Caki2 (cell line): Measurements from ENCODE around the gene ETV1. TPM values are rescaled to one million over a fixed set of nuclear protein-coding genes. Genes with fewer than 3 reads are reported as not detected.

Experiments
- DNase-seq: peaks from one replicate; pipeline ENCODE4 v3.0.0-alpha.2; 2015; ENCODE audit warnings: low read depth
- in situ Hi-C: cut with HindIII; loops from 2 replicates; pipeline ENCODE4 v1.10.0; 2016; ENCODE audit warnings: low sequenced_read_pairs, low pct_unique_long_range_greater_than_20kb, mixed read lengths
- total RNA-seq: library from RNA; depleted of rRNA; stranded (reverse); fragments of >200 nt; shearing (Covaris generic); gene quantifications from 2 replicates; pipeline ENCODE4 v1.2.3, GENCODE V29; 2014; ENCODE audit warnings: low replicate concordance

The ETV1 gene
- total RNA-seq, 1 experiment from 2014 or later = 8.4 TPM

DNA sequence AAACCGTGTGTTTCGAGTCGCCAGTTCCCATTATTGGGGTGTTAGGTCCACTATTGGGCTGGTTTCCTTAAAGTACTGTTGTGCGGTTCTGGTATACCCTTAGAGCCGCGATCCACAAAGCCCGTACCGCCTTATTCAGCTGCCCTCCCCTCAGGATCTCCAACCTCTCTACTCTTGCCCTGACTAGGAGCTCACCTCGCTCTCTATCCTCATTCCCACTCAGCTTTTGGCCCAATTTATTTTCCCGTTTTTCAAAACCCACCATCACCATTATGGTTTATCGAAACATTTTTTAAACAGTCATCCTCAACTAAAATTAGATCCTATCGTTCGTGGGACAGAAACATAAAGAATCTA is 461 bp upstream of the ETV1 start:
- in situ Hi-C loops = no loop called here
- DNase-seq = no peak

DNA sequence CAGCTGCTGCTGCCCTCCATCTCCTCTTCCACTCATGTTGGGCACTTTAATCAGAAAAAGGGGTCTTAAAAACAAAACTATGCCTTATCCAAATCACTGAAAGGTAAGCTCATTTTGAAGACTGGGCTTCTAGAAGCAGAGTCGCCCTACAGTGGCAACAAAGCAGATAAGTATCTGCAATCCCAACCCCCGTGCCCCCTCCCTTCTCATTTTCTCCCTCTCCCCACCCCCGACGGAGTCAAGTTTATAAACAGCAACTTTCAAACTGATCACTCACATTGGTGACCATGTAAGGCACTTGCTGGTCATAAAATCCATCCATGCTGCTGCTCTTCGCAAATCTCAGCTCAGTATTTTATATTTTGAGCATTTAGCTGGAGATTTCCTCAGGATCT is 738 bp downstream of the ETV1 start:
- in situ Hi-C loops = no loop called here
- DNase-seq = no peak

DNA sequence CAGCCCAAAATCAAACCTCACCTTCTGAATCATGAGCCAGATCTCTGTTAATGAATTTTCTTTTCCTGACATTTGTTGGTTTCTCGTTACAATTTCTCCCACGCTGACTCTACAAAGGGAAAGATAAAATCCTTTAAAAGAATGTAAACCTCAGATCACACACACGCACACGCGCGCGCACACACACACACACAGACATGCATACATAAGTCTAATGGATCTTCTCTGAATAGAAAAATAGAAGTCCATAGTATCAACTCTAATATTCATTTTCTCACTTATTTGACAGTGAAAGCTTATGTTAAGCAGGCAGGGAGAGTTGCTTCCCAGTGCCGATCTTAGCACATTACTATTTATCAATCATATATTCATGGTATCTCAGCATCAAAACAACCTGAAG is 1.4 kb downstream of the ETV1 start:
- no peak for DNase-seq
- in situ Hi-C loops = no loop called here

DNA sequence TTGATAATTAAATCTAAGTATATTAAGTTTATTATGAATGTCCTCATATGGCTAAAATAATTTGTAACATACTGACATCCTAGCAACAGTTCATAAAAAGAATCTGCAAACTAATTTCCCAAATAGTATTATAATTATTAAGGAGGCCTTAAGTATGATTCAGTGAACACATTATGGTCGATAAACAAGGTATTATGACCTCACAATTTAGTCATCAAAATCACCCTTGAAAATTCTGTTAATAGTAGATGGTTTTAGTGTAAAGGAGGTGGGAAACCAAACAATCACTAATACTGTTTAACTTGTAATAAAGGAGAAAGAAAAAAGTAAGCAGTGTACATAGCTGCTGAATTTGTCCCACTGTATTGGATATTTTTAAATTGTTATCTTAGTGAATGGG is 2.1 kb downstream of the ETV1 start:
- in situ Hi-C loops = no loop called here
- no peak for DNase-seq

DNA sequence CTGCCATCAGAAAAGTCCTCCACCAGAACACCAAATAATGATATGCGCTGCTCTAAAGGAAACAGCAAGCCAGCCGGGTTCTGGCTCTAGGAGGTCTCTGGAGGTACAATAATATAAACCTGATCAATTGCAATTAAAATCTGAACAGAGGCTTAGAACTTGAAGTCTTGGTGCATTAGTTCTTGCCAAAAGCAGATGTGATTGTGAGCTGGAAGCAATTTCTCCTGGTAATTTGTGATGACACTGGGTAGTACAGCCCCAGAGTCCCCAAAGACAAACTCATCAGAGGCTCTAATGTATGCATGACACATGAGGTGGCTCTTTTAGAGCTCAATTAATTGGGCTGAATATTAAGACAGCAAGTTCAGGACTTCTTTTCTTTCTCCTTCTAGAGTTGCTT is 3.3 kb downstream of the ETV1 start:
- in situ Hi-C loops = no loop called here

DNA sequence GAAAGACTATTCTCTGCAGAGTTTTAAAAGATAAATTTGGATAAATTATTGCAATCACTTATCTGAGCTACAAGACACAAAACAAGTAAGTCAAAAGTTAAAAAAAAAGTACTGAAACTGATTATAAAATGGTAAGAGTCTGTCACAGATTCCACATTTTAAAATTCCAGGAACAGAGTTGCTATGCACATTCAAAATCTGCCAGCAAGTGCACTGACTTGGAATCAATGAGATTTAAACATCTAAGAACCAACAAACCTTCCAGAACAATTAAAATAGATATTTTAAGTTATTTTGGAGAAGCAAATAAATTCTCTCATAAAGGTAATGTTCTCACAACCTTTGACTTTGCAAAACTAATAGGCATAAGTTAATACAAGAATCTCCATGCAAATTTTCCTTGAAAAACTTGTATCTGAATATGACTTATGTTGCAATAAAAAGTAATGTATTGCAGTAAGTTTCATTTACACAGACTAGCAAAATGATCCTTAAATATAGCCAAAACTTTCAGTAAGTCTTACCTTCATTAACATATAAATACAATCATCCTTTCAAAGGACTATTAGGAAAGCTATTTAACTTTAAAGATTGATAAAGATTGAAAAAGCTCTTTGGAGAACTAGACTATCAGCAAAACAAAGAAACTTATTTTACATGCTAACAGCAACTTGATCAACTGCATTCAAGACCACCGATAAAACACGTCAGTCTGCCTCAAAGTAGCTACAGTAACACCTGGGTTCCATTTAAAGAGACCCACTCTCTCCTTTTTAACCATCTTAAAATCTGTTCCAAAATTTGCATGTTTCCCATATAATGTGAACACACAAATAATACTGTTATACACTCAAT is 4.4 kb downstream of the ETV1 start:
- in situ Hi-C loops = no loop called here
- DNase-seq = no peak

More for the DNA sequence above, 3.3 kb downstream of the ETV1 start:
- no peak for DNase-seq

DNA sequence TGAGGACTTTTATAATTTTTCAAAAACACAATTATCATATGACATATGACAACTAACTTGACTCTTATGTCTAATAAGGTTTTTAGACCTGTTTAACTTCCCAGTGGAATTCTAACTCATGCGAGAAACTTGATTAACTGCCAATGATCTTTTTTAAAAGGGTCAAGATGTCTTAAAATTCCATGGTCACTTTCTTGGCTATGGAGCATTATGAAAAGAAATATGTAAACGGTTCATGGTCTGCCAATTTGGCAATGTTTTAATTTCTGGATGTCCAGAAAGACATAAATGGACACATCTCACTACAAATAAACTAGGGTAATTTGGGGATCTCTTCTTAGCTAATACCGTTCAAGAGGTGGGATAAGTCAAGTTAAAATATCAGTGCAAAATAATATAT is 5.4 kb downstream of the ETV1 start:
- in situ Hi-C loops = no loop called here
- no peak for DNase-seq

DNA sequence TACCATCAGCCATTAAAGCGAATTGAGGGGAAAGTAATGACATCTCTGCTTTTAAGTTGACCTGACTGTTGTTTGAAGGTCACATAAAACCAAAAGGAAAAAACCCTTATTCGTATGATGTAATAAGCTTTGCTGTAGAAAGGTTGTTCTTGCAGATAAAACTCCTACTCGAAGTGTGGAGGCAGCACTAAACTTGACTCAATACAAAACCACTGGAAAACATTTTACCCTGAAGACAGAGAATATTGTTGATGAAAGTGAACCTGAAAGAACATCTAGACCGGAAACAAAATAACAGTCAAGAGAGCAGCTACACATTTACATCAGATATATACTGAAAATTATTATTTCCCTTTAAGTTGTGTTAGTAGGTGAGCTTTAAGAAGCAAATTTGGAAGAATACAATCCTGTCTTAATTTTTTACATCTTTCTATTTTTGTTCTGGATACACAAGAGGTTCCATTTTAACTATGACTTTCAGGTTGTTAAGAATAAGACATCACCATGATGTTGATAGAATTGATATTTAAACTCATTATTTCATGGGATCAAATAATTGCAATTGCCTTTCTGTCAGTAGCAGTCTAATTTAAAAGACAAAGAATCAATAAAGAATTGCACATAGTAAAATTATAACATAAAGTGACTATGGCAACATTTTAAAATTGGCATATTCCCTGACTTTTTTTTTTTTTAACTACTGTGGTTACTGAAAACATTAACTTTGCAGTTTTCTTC is 6.4 kb downstream of the ETV1 start:
- in situ Hi-C loops = no loop called here
- no peak for DNase-seq

DNA sequence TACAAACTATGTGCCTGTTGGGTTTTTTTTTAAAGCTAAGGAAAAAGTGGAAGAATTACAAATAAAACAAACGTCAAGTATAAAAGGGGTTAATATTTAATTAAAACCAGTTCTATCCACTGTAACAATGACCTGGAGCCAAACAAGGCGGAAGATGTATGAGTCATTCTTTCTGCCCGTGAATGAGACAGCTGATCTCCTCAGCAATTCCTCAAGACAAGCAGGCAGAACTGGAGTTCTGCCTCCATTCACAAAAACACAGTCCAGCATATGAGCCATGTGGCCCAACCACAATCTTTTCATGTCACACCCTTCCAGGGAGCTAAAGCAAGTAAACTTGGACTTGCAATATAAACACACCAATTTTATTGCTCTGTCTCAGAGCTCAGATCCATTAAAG is 8.4 kb downstream of the ETV1 start:
- peak; percentile 89 for DNase-seq
- in situ Hi-C loops = no loop called here

DNA sequence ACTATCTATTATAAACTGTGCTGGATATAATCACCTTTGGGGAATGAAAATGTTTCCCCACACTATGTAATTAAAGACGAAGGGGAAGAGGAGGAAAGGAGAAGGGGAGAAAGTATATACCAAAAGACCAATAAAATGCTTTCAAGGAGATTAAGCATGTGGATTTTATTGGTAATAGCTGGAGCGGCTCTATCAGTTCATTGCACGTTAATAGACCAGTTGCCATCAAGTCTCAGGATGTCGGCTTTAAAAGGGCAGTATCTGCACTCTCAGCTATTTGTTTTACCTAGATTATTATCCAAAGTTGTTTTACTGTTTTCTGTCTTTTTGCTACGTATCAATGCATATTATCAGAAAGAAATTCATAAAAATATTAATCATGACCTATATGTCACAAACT is 9.0 kb downstream of the ETV1 start:
- in situ Hi-C loops = no loop called here
- DNase-seq = peak; percentile 43

DNA sequence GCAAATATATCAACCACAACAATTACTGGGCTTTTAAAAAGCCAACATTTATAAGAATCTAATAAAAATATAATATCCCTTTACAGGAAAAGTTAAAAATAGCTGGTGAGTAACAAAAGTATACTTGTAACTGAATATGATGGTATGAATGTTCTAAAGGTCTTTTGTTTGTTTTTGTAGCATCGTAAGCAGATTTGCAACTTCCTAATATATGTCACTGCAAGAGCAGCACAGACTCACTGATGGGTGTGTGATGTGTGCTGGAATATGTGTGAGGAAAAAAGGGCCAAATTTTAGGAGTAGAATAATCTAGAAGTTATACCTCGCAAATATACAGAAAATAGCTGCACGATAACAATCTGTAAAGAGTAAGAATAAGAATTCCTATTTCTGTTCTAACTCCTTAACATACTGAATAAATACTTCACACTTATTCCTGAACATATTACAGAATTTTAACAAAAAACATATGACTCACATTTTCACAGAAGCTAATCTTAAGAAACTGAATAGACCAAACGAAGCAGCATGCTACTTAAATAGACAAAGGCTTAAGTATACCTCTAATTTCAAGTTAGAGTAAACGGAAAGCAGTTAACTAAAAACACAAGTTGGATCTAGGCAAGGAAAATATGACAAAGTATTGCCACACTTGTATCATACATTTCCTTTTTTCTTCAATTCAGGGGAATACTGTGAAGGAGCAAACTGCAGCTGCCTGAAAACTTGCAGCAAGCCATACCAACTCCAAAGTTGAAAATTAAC is 9.6 kb downstream of the ETV1 start:
- in situ Hi-C loops = no loop called here
- no peak for DNase-seq

DNA sequence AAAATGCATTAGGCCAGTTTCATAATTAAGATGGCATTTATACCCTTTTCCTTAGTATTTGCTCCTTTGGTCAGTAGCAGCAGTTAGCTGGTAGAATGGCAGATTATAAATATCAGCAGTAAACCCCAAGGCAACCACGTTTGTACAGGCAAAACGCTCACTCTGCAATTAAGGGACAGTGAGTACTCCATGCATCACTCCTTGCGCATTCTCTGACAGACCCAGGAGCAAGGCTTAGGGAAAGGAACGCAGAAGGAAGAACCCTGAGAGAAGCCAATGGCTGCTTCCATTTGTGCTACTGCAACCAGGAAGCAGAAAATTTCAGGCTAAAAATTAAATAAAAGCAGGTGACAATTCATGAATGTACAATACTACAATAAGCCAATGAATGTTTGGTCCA is 12.9 kb downstream of the ETV1 start:
- DNase-seq = no peak
- in situ Hi-C loops = no loop called here

DNA sequence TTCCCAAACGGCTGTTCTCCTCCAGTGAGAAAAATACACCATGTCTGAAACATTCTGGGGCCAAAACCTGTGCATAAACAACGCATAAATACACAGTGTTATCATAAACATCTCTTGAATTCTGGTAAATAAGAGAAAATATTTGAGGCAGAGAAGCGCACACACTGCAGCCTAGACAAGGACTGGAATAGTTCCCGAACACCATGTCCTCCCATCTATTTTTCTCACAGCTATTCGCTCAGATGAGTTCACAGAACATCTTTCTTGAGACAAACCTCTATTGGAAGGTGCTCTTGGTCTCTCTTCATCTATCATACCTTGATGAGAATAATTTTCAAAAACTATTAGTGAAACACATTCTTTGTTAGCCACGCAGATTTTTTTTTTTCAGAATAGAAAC is 24.4 kb downstream of the ETV1 start:
- in situ Hi-C loops = no loop called here
- DNase-seq = no peak

DNA sequence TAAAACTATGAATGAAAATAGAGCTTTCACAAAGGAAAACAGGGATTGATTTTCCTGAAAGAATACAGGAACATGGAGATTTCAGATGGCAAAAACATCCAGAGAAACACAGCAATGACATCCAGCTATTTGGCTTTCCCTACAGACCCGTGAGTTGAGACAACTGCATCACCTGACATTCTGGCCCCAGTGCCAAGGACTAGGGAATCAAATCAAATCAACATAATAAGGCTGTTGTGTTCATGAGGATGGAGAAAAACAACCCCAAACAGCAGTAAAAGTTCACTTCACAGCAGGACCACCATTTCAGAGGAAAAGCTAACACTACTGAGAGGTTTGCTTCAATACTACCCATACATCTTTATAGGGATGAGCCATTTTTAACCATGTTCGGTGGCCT is 25.5 kb downstream of the ETV1 start:
- in situ Hi-C loops = no loop called here
- no peak for DNase-seq

DNA sequence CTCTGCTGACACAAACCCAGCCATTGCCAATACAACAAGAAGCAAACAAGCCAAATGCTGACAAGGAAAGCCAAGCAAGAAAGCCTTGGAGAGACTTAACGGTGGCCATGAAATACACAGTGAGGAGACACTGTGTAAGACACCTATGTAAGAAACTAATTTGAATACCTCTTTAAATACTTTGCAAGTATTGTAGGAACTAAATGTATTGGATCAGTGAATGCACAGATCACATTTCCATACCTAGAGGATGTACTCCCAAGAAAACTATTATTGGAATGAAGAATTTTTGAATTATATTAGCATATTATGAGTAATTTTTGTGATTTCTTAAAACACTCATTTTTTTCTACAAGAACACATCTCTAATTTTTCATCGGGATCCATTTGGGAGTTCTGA is 34.0 kb downstream of the ETV1 start:
- no peak for DNase-seq
- in situ Hi-C loops = no loop called here

DNA sequence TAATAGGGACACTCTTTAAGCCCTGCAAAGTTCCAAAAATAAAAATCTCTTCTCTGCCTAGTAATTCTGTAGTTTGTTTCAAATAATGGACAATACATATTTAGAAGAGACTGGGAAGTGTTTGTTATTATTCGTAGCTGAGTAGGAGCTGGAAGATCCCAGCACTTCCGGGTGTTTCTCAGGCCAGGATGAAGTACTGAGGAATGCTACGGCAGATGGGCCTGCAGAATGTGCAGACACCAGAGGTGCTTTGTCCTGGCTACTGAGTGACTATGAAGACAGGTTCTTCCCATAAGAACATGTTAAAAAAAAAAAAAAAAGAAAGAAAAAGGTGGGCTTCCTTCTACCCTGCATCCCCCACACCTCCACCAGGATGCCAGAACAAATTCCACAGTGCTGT is 36.1 kb downstream of the ETV1 start:
- no peak for DNase-seq
- in situ Hi-C loops = no loop called here

DNA sequence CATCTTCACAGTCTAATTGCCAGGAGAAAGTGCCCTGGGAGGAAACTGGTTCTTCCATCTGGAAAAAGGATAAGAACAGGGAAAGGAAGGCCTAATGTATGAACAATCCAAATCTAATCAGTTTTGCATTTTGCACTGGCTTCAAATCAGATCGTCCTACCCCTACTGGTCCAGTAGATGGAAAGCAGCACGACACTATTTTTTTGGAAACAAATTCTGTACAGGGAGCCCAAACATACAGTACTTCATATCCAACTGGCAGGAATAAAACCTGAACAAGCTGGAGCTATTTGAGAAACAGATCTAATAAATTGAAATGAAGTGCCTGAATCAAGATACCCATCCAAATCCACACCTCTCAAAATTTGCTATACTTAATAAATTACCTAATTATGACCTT is 36.5 kb downstream of the ETV1 start:
- no peak for DNase-seq
- in situ Hi-C loops = no loop called here

DNA sequence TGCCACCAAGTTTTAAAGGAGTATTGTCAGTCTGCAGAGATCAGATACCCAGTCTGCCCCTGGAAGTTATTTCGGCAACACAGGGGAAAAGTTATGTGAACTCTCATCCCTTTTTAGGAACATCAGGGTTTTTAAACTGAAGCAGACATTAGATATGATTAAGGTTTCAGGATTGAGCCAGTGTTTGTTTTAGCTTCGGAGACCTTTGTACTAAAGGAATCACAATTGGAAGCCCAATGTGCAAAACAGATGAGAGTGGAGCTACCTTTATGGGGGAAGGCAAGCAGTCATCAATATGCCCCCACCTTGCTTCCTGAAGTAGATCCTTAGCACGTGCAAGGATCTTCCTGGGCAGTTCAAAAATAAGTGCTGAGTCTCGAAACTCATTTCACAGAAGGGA is 39.5 kb downstream of the ETV1 start:
- in situ Hi-C loops = no loop called here
- DNase-seq = no peak

DNA sequence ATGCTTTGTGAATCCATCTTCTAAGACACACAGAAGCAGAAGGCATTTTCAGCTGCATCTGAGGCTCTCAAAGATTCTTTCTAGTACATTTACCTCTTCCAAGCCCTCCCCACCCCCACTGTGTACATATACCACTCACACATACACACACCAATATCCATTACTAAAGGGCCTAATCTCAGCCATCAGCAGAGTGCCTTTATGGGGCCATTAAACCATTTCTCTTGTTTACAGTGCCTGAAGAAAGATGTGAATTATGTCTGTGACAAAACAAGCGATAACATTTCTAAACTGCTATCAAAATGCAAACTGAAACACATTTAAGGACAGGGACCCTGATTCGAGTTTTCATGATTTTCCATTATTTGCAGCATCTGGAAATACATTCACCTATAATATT is 40.0 kb downstream of the ETV1 start:
- DNase-seq = no peak
- in situ Hi-C loops = no loop called here
